Neural crest cell (in vitro differentiated cells): ENCODE measurements around the gene COA3. TPM values are rescaled to one million over a fixed set of nuclear protein-coding genes. Genes with fewer than 3 reads are reported as not detected.

ENCODE experiments used
- DNase-seq: peaks from one replicate; pipeline ENCODE4 v3.0.0; 2021; ENCODE audit warnings: low read depth, mixed read lengths, low spot score
- H3K27ac Mint-ChIP-seq: one replicate; pipeline ENCODE4 v1.8.0; 2021; ENCODE audit warnings: mild to moderate bottlenecking, mixed read lengths; ENCODE audit not compliant: unreplicated experiment
- H3K27me3 Mint-ChIP-seq: 2 replicates; pipeline ENCODE4 v1.8.0; 2021; ENCODE audit warnings: low read depth, mild to moderate bottlenecking, mixed read lengths
- H3K36me3 Mint-ChIP-seq: 2 replicates; pipeline ENCODE4 v1.8.0; 2021; ENCODE audit warnings: low read depth, mild to moderate bottlenecking, mixed read lengths
- H3K4me1 Mint-ChIP-seq: 2 replicates; pipeline ENCODE4 v1.8.0; 2021; ENCODE audit warnings: mixed read lengths
- H3K4me3 Mint-ChIP-seq: one replicate; pipeline ENCODE4 v1.8.0; 2021; ENCODE audit warnings: mild to moderate bottlenecking, mixed read lengths
- H3K9me3 Mint-ChIP-seq: 2 replicates; pipeline ENCODE4 v1.8.0; 2021; ENCODE audit warnings: mixed read lengths
- total RNA-seq: library from RNA; stranded (reverse); gene quantifications from 2 replicates; pipeline ENCODE4 v1.2.1, GENCODE V29; 2021
- TF ChIP-seq, protein P1 (sequence below): fragments of 200-600 bp; sonication (generic); conservative IDR thresholded peaks from 2 replicates; pipeline ENCODE4 v1.5.0; 2021; ENCODE audit warnings: antibody characterized with exemption, mild to moderate bottlenecking

The COA3 gene
- total RNA-seq, 1 donor from 2014 or later = 92.7 TPM

DNA sequence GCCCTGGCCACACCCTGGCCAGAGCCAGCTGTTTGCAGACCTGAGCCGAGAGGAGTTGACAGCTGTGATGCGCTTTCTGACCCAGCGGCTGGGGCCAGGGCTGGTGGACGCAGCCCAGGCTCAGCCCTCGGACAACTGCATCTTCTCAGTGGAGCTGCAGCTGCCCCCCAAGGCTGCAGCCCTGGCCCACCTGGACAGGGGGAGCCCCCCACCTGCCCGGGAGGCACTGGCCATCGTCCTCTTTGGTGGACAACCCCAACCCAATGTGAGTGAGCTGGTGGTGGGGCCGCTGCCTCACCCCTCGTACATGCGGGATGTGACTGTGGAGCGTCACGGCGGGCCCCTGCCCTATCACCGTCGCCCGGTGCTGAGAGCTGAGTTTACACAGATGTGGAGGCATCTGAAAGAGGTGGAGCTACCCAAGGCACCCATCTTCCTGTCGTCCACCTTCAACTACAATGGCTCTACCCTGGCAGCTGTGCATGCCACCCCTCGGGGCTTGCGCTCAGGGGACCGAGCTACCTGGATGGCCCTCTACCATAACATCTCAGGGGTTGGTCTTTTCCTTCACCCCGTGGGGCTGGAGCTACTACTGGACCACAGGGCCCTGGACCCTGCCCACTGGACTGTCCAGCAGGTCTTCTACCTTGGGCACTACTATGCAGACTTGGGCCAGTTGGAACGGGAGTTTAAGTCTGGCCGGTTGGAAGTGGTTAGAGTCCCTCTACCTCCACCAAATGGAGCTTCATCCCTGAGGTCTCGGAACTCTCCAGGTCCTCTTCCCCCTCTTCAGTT lies 46.5 kb upstream of the COA3 start:
- DNase-seq = no peak
- Mint-ChIP-seq H3K36me3 (no peaks in the 10 kb centered on the region), H3K4me1 (no peaks in the 10 kb centered on the region), H3K27ac (no peak overlapping the region), H3K9me3 (no peaks in the 10 kb centered on the region), H3K27me3 (no peaks in the 10 kb centered on the region), H3K4me3 (no peak overlapping the region)
- TF ChIP-seq, protein P1, sequence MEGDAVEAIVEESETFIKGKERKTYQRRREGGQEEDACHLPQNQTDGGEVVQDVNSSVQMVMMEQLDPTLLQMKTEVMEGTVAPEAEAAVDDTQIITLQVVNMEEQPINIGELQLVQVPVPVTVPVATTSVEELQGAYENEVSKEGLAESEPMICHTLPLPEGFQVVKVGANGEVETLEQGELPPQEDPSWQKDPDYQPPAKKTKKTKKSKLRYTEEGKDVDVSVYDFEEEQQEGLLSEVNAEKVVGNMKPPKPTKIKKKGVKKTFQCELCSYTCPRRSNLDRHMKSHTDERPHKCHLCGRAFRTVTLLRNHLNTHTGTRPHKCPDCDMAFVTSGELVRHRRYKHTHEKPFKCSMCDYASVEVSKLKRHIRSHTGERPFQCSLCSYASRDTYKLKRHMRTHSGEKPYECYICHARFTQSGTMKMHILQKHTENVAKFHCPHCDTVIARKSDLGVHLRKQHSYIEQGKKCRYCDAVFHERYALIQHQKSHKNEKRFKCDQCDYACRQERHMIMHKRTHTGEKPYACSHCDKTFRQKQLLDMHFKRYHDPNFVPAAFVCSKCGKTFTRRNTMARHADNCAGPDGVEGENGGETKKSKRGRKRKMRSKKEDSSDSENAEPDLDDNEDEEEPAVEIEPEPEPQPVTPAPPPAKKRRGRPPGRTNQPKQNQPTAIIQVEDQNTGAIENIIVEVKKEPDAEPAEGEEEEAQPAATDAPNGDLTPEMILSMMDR = no peak

DNA sequence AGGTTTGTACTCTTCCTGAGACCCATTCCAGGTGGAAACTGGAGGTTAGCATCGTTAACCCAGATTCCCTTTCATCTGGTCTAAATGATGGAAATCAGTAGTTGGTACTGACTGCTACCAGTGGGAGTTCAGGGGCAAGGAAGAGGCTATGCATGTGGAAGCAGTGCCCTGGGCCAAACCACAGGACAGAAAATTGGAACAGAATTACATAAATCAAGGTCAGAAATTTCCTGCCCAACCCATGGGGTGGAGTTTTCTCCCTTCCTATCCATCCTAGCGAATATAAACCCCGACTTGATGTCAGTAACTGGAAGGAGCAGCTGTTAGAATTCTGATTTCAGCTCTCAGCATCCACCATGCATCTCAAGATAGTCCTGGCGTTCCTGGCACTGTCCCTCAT lies 45.8 kb upstream of the COA3 start, which contains the start of gene AOC2:
Gene AOC2, plus strand, starts transcription at position 310 of the 400 bp plus-strand sequence. Its CDS starts 47 bp downstream, at position 357.
- Mint-ChIP-seq H3K4me3 (peak within 1 kb of the TSS; percentile 49), H3K27me3 (no peaks in the 10 kb centered on the region), H3K9me3 (no peaks in the 10 kb centered on the region), H3K27ac (no peak within 1 kb of the TSS), H3K4me1 (no peaks in the 10 kb centered on the region), H3K36me3 (peaks cover 3% of the 10 kb centered on the region)
- TF ChIP-seq, protein P1 = no peak
- DNase-seq = no peak

DNA sequence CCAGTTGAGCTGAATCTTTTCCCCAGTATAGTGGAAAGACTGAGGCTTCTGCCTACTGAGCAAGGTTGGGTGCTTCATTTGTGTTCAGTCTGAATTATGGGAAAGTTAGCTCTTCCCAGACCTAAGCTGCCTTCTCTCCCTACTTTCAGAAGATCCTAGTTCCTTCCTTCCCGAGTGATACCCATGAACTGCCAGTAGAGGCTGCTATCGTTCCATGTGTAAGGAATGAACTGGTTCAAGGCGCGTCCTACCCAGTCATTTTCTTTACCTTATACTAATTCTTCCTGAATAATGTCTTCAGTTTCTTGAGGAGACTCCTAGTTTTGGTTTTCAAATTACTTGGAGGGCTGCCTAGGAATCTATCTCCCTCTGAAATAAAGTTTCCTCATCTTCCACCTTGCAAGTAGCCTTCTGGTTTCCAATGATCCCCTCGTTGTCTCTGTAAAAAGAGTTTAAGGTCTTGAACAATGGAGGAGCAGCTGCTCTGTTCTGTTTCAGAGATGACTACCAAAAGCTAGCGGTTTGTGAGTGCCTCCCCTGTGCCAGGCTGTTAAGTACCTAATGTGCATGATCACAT lies 44.9 kb upstream of the COA3 start:
- H3K4me1 Mint-ChIP-seq = no peaks in the 10 kb centered on the region
- no peaks in the 10 kb centered on the region for H3K9me3 Mint-ChIP-seq
- H3K36me3 Mint-ChIP-seq = peaks cover 10% of the 10 kb centered on the region
- no peaks in the 10 kb centered on the region for H3K27me3 Mint-ChIP-seq
- no peak overlapping the region for H3K27ac Mint-ChIP-seq
- TF ChIP-seq, protein P1 = peak; percentile 85
- H3K4me3 Mint-ChIP-seq = peak overlapping the region; percentile 49
- peak; percentile 39 for DNase-seq

DNA sequence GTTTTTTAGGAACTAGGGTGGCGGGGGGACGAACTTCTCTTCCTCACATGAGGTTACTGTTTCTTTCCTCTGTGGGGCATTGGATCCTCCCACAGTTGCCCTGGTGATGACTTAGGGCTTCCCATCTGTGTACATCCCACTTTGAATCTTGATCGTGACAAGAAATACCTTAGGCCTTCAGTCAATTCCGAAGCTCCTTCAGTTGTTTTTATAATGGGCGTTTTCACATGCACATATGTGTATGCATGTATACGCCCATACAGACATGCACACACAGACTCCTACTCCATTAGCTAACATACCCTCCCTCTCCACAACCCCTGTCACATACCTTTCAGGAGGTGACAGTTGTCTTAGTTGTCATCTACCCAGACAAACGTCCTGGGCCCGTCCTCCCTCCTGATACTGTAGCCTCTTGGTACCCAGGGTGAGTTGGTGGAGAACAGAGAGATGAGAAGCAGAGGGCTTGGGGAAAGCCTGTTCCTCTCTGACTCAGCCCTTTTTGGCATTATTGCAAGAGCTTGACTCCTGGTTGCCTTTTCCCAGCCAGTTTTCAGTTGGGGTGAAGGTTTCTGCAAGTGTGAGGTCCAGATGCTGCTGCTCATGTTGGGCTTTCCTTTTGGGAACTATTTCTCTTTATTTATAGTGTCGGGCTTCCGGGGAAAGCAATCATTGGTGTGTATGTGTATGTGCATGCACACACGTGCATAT lies 43.6 kb upstream of the COA3 start:
- no peak for DNase-seq
- Mint-ChIP-seq H3K4me1 (no peaks in the 10 kb centered on the region), H3K27me3 (no peaks in the 10 kb centered on the region), H3K27ac (no peak overlapping the region), H3K9me3 (no peaks in the 10 kb centered on the region), H3K4me3 (no peak overlapping the region), H3K36me3 (peaks cover 13% of the 10 kb centered on the region)
- TF ChIP-seq, protein P1 = no peak

DNA sequence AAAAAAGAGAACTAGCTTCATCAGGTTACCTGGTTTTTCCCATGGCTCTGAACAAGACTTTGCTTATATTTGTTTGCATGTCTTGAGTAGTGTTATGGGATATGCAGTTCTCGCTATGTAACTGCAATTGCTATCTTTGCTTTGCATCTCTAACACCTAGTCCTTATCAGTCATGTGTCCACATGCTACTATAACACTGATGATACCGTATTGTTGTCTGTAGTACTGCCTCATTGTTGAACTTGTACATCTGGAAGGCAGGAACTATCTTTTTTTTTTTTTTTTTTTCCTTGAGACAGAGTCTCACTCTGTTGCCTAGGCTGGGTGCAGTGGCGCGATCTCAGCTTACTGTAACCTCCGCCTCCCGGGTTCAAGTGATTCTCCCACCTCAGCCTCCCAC lies 37.2 kb upstream of the COA3 start:
- Mint-ChIP-seq H3K27ac (no peak overlapping the region), H3K9me3 (no peaks in the 10 kb centered on the region), H3K4me3 (peak overlapping the region; percentile 72), H3K36me3 (peaks cover 16% of the 10 kb centered on the region), H3K4me1 (peaks cover 21% of the 10 kb centered on the region), H3K27me3 (no peaks in the 10 kb centered on the region)
- no peak for DNase-seq
- TF ChIP-seq, protein P1 = no peak
